NK-92 (cell line): Measurements from ENCODE around the gene KIF16B.

Experiments
- DNase-seq: peaks from one replicate; lab custom pipeline; 2025; ENCODE audit not compliant: unreplicated experiment; lab: John Stamatoyannopoulos, UW

The KIF16B gene

GRCh38 chr20:16407251-16408067, 165.8 kb downstream of the KIF16B start:
- DNase-seq = no peak

GRCh38 chr20:16405254-16405653, 168.0 kb downstream of the KIF16B start:
- DNase-seq = no peak

GRCh38 chr20:16404640-16405039, 168.6 kb downstream of the KIF16B start:
- no peak for DNase-seq

- DNase-seq = no peak
Measured at GRCh38 chr20:16404171-16404570, 169.1 kb downstream of the KIF16B start.

- DNase-seq = no peak
Measured at GRCh38 chr20:16400234-16400633, 173.0 kb downstream of the KIF16B start.

- DNase-seq = no peak
Measured at GRCh38 chr20:16399801-16400200, 173.4 kb downstream of the KIF16B start.

GRCh38 chr20:16397086-16397485, 176.2 kb downstream of the KIF16B start:
- DNase-seq = no peak

- no peak for DNase-seq
Measured at GRCh38 chr20:16395366-16395765, 177.9 kb downstream of the KIF16B start.

- no peak for DNase-seq
Measured at GRCh38 chr20:16394784-16395183, 178.5 kb downstream of the KIF16B start.

GRCh38 chr20:16393836-16394235, 179.4 kb downstream of the KIF16B start:
- no peak for DNase-seq

- DNase-seq = no peak
Measured at GRCh38 chr20:16393297-16393696, 180.0 kb downstream of the KIF16B start.

- no peak for DNase-seq
Measured at GRCh38 chr20:16392346-16392745, 180.9 kb downstream of the KIF16B start.

- DNase-seq = no peak
Measured at GRCh38 chr20:16390991-16391390, 182.3 kb downstream of the KIF16B start.

GRCh38 chr20:16388731-16389130, 184.5 kb downstream of the KIF16B start:
- no peak for DNase-seq

GRCh38 chr20:16387666-16388065, 185.6 kb downstream of the KIF16B start:
- no peak for DNase-seq

GRCh38 chr20:16385891-16386290, 187.4 kb downstream of the KIF16B start:
- no peak for DNase-seq

GRCh38 chr20:16385462-16385861, 187.8 kb downstream of the KIF16B start:
- DNase-seq = no peak

GRCh38 chr20:16381444-16381843, 191.8 kb downstream of the KIF16B start:
- DNase-seq = no peak

- no peak for DNase-seq
Measured at GRCh38 chr20:16378712-16379370, 194.4 kb downstream of the KIF16B start.

GRCh38 chr20:16378122-16378521, 195.1 kb downstream of the KIF16B start:
- no peak for DNase-seq

GRCh38 chr20:16369441-16369840, 203.8 kb downstream of the KIF16B start:
- no peak for DNase-seq

- DNase-seq = no peak
Measured at GRCh38 chr20:16368645-16369292, 204.5 kb downstream of the KIF16B start.
